ENCODE data around the gene STOM.
"Not testable (repeated sequence)": the region's sequence is repeated elsewhere in the genome, so short reads cannot be mapped to it uniquely, and the experiment has no call there.

Gene STOM

GRCh38 chr9:121369595-121370265 lies at the start of gene STOM:
TSS of gene STOM (minus strand) at chr9:121370250. CDS start at chr9:121370187, 63 bp downstream.
- DNase-seq = peak; percentile 28

GRCh38 chr9:121411993-121412392 lies 41.9 kb upstream of the STOM start:
- no peak for DNase-seq

GRCh38 chr9:121405899-121406298 lies 35.8 kb upstream of the STOM start:
- no peak for DNase-seq

GRCh38 chr9:121404906-121405305 lies 34.9 kb upstream of the STOM start:
- no peak for DNase-seq

- DNase-seq = peak; percentile 35
Measured at GRCh38 chr9:121399883-121400607, 30.0 kb upstream of the STOM start.

GRCh38 chr9:121399126-121399882 lies 29.3 kb upstream of the STOM start:
- no peak for DNase-seq

GRCh38 chr9:121398374-121398773 lies 28.3 kb upstream of the STOM start:
- DNase-seq = no peak

- not testable (repeated sequence) for DNase-seq
Measured at GRCh38 chr9:121397277-121397676, 27.2 kb upstream of the STOM start.

- no peak for DNase-seq
Measured at GRCh38 chr9:121395558-121395957, 25.5 kb upstream of the STOM start.

- DNase-seq = no peak
Measured at GRCh38 chr9:121394292-121394691, 24.2 kb upstream of the STOM start.

GRCh38 chr9:121393318-121393717 lies 23.3 kb upstream of the STOM start:
- no peak for DNase-seq

- no peak for DNase-seq
Measured at GRCh38 chr9:121390372-121390771, 20.3 kb upstream of the STOM start.

GRCh38 chr9:121388140-121388905 lies 18.3 kb upstream of the STOM start:
- DNase-seq = no peak

GRCh38 chr9:121386442-121387175 lies 16.6 kb upstream of the STOM start:
- no peak for DNase-seq

- no peak for DNase-seq
Measured at GRCh38 chr9:121383715-121384114, 13.7 kb upstream of the STOM start.

- no peak for DNase-seq
Measured at GRCh38 chr9:121380846-121381245, 10.8 kb upstream of the STOM start.

- no peak for DNase-seq
Measured at GRCh38 chr9:121376214-121376830, 6.3 kb upstream of the STOM start.

- DNase-seq = no peak
Measured at GRCh38 chr9:121373011-121373729, 3.1 kb upstream of the STOM start.

GRCh38 chr9:121372239-121373010 lies 2.4 kb upstream of the STOM start:
- DNase-seq = no peak

GRCh38 chr9:121371495-121372061 lies 1.5 kb upstream of the STOM start:
- no peak for DNase-seq

Measured in NCI-H446 treated with DMSO at 0.1 percent for 48 hours (cell line).